Gastroesophageal sphincter (tissue), 3 donors: ENCODE data around the gene HK2.

Source experiments
- CTCF ChIP-seq, 4 experiments: fragments of 200-600 bp in 2 of 4; fragments of 450-650 bp in 2 of 4; sonication (generic) in 1 of 4; IDR thresholded peaks; one replicate each; pipeline ENCODE4 v1.5.1; 2017 to 2019; ENCODE audit warnings: antibody characterized with exemption in 4 of 4, mild to moderate bottlenecking in 2 of 4, moderate library complexity in 2 of 4
- EP300 ChIP-seq: sonication (generic); formaldehyde crosslinking; IDR thresholded peaks from one replicate; pipeline ENCODE4 v1.6.1; 2017; ENCODE audit warnings: antibody characterized with exemption, mild to moderate bottlenecking
- POLR2A ChIP-seq, 2 donors: fragments of 450-650 bp; IDR thresholded peaks; one replicate each; pipeline ENCODE4 v1.6.1; 2017; ENCODE audit warnings: antibody characterized with exemption in 2 of 2, mild to moderate bottlenecking in 2 of 2, moderate library complexity in 1 of 2

GRCh38 chr2:74861531-74861930 lies 27.6 kb downstream of the HK2 start:
- no peak for TF ChIP-seq POLR2A (IDR thresholded peaks at IDR 0.05)
- TF ChIP-seq CTCF (IDR thresholded peaks at IDR 0.05): no peak
- TF ChIP-seq EP300: no peak
